GM18526 (cell line): ENCODE results near the gene TRIP11.

Experiments used
- POLR2A ChIP-seq: IDR thresholded peaks from 3 replicates; pipeline ENCODE4 v1.6.1; 2011; ENCODE audit not compliant: insufficient read length; ENCODE audit errors: extremely low read depth

TRIP11 gene

GRCh38 chr14:91942946-91943345, 96.9 kb downstream of the TRIP11 start:
- no peak for TF ChIP-seq POLR2A

- TF ChIP-seq POLR2A: no peak
Measured at GRCh38 chr14:91942128-91942527, 97.7 kb downstream of the TRIP11 start.

GRCh38 chr14:91940209-91940608, 99.7 kb downstream of the TRIP11 start:
- no peak for TF ChIP-seq POLR2A

GRCh38 chr14:91935586-91935985, 104.3 kb downstream of the TRIP11 start:
- TF ChIP-seq POLR2A: no peak

- no peak for TF ChIP-seq POLR2A
Measured at GRCh38 chr14:91934554-91935285, 105.1 kb downstream of the TRIP11 start.

- no peak for TF ChIP-seq POLR2A
Measured at GRCh38 chr14:91931478-91932088, 108.3 kb downstream of the TRIP11 start.

- TF ChIP-seq POLR2A: no peak
Measured at GRCh38 chr14:91929700-91930099, 110.2 kb downstream of the TRIP11 start.

- TF ChIP-seq POLR2A: no peak
Measured at GRCh38 chr14:91927800-91928199, 112.1 kb downstream of the TRIP11 start.

GRCh38 chr14:91927191-91927590, 112.7 kb downstream of the TRIP11 start:
- no peak for TF ChIP-seq POLR2A

- no peak for TF ChIP-seq POLR2A
Measured at GRCh38 chr14:91926131-91926890, 113.5 kb downstream of the TRIP11 start.

- TF ChIP-seq POLR2A: no peak
Measured at GRCh38 chr14:91925727-91926121, 114.1 kb downstream of the TRIP11 start.

- TF ChIP-seq POLR2A: no peak
Measured at GRCh38 chr14:91925001-91925726, 114.7 kb downstream of the TRIP11 start.

- TF ChIP-seq POLR2A: no peak
Measured at GRCh38 chr14:91920526-91920925, 119.3 kb downstream of the TRIP11 start.

- no peak for TF ChIP-seq POLR2A
Measured at GRCh38 chr14:91919814-91920213, 120.0 kb downstream of the TRIP11 start.

GRCh38 chr14:91918186-91918883, 121.5 kb downstream of the TRIP11 start:
- TF ChIP-seq POLR2A: no peak
